GM23338 (cell line): ENCODE data around the gene RNF17. TPM values are rescaled to one million over a fixed set of nuclear protein-coding genes. Genes with fewer than 3 reads are reported as not detected.

Source experiments
- ATAC-seq: fragments of 200-7000 bp; cut with Tn5 transposase; 3 replicates; pipeline ENCODE4 v1.9.1; 2020
- DNase-seq: peaks from one replicate; pipeline ENCODE4 v3.0.0-alpha.2; 2015; ENCODE audit warnings: low spot score
- H2AFZ ChIP-seq: fragments of 200-600 bp; sonication (generic); 2 replicates; pipeline ENCODE4 v1.8.0; 2016; ENCODE audit warnings: antibody characterized with exemption, mild to moderate bottlenecking, moderate library complexity
- H3F3A ChIP-seq: fragments of 200-600 bp; sonication (generic); replicated peaks from 2 replicates; pipeline ENCODE4 v1.8.0; 2017; ENCODE audit warnings: antibody characterized with exemption, mixed run types, low read depth
- H3K27ac ChIP-seq: fragments of 200-600 bp; sonication (generic); 2 replicates; pipeline ENCODE4 v1.6.1; 2016; ENCODE audit warnings: low read depth
- H3K27me3 ChIP-seq: fragments of 200-600 bp; sonication (generic); 2 replicates; pipeline ENCODE4 v1.8.0; 2016; ENCODE audit warnings: mild to moderate bottlenecking, mixed run types, moderate library complexity; ENCODE audit not compliant: insufficient read depth
- H3K36me3 ChIP-seq: fragments of 200-600 bp; sonication (generic); 2 replicates; pipeline ENCODE4 v1.8.0; 2016; ENCODE audit warnings: mild to moderate bottlenecking; ENCODE audit not compliant: insufficient read depth
- H3K4me1 ChIP-seq: fragments of 200-600 bp; sonication (generic); 2 replicates; pipeline ENCODE4 v1.8.0; 2016; ENCODE audit warnings: mild to moderate bottlenecking, moderate library complexity; ENCODE audit not compliant: insufficient read depth
- H3K4me2 ChIP-seq: fragments of 200-600 bp; sonication (generic); 2 replicates; pipeline ENCODE4 v1.7.1; 2017; ENCODE audit warnings: mixed run types
- H3K4me3 ChIP-seq: fragments of 200-600 bp; sonication (generic); 2 replicates; pipeline ENCODE4 v1.6.1; 2016; ENCODE audit warnings: mixed run types
- H3K79me2 ChIP-seq: fragments of 200-600 bp; sonication (generic); replicated peaks from 2 replicates; pipeline ENCODE4 v1.8.0; 2017; ENCODE audit warnings: mild to moderate bottlenecking; ENCODE audit not compliant: insufficient read depth
- H3K9me2 ChIP-seq: fragments of 200-600 bp; sonication (generic); 2 replicates; pipeline ENCODE4 v1.8.0; 2017; ENCODE audit not compliant: insufficient read depth
- H4K20me1 ChIP-seq: fragments of 200-600 bp; sonication (generic); replicated peaks from 2 replicates; pipeline ENCODE4 v1.8.0; 2017; ENCODE audit warnings: mild to moderate bottlenecking; ENCODE audit not compliant: insufficient read depth
- H3K27ac Mint-ChIP-seq: 2 replicates; pipeline ENCODE4 v1.8.0; 2020; ENCODE audit warnings: inconsistent platforms, mild to moderate bottlenecking, moderate library complexity, mixed read lengths
- H3K27me3 Mint-ChIP-seq: 3 replicates; pipeline ENCODE4 v1.8.0; 2022; ENCODE audit warnings: low read depth, mild to moderate bottlenecking, moderate library complexity, mixed read lengths, inconsistent platforms; ENCODE audit not compliant: insufficient read depth, poor library complexity
- H3K36me3 Mint-ChIP-seq: 3 replicates; pipeline ENCODE4 v1.8.0; 2021; ENCODE audit warnings: low read depth, mild to moderate bottlenecking, inconsistent platforms, moderate library complexity, mixed read lengths
- H3K4me1 Mint-ChIP-seq: 3 replicates; pipeline ENCODE4 v1.8.0; 2020; ENCODE audit warnings: mild to moderate bottlenecking, inconsistent platforms, mixed read lengths
- H3K4me3 Mint-ChIP-seq: 3 replicates; pipeline ENCODE4 v1.8.0; 2021; ENCODE audit warnings: moderate library complexity, mild to moderate bottlenecking, inconsistent platforms, mixed read lengths
- H3K9me3 Mint-ChIP-seq: 3 replicates; pipeline ENCODE4 v1.8.0; 2020; ENCODE audit warnings: moderate library complexity, mild to moderate bottlenecking, inconsistent platforms, mixed read lengths
- CREB1 ChIP-seq: fragments of 250-450 bp; sonication (Bioruptor Pico); IDR thresholded peaks from 2 replicates; pipeline ENCODE4 v1.5.0; 2020; ENCODE audit warnings: low read depth, mild to moderate bottlenecking, moderate library complexity
- CTCF ChIP-seq, 2 experiments: fragments of 200-600 bp in 1 of 2; sonication (generic) in 1 of 2; conservative IDR thresholded peaks; 2 replicates each; pipeline versions ENCODE4 v1.5.1 to v1.6.1; 2016 to 2017; ENCODE audit warnings: antibody characterized with exemption in 2 of 2, low read depth in 2 of 2, mild to moderate bottlenecking in 2 of 2, moderate library complexity in 1 of 2
- ETS1 ChIP-seq: IDR thresholded peaks from 2 replicates; pipeline ENCODE4 v1.6.1; 2016; ENCODE audit warnings: antibody characterized with exemption
- EZH2 ChIP-seq: fragments of 200-600 bp; sonication (generic); IDR thresholded peaks from one replicate; pipeline ENCODE4 v1.8.0; 2017; ENCODE audit warnings: antibody characterized with exemption, mild to moderate bottlenecking, low read depth; ENCODE audit not compliant: unreplicated experiment
- EZH2phosphoT487 ChIP-seq: fragments of 200-600 bp; sonication (generic); IDR thresholded peaks from one replicate; pipeline ENCODE4 v1.8.1; 2018; ENCODE audit warnings: antibody characterized with exemption; ENCODE audit not compliant: unreplicated experiment
- JUNB ChIP-seq: IDR thresholded peaks from one replicate; pipeline ENCODE4 v1.6.1; 2016; ENCODE audit warnings: antibody characterized with exemption; ENCODE audit not compliant: unreplicated experiment
- NANOG ChIP-seq: IDR thresholded peaks from 2 replicates; pipeline ENCODE4 v1.6.1; 2016; ENCODE audit warnings: antibody characterized with exemption, borderline replicate concordance
- POLR2AphosphoS5 ChIP-seq: IDR thresholded peaks from 2 replicates; pipeline ENCODE4 v1.6.1; 2016; ENCODE audit warnings: antibody characterized with exemption, low read depth
- REST ChIP-seq: IDR thresholded peaks from one replicate; pipeline ENCODE4 v1.6.1; 2018; ENCODE audit warnings: antibody characterized with exemption; ENCODE audit not compliant: unreplicated experiment
- STAT1 ChIP-seq: IDR thresholded peaks from one replicate; pipeline ENCODE4 v1.6.1; 2016; ENCODE audit warnings: antibody characterized with exemption; ENCODE audit not compliant: unreplicated experiment
- ZNF114 ChIP-seq: fragments of 250-450 bp; sonication (Bioruptor Pico); IDR thresholded peaks from 2 replicates; pipeline ENCODE4 v1.5.0; 2020; ENCODE audit warnings: mild to moderate bottlenecking, moderate library complexity
- ZNF331 ChIP-seq: fragments of 250-450 bp; sonication (Bioruptor Pico); IDR thresholded peaks from 2 replicates; pipeline ENCODE4 v1.5.0; 2020; ENCODE audit warnings: low read depth, mild to moderate bottlenecking, moderate library complexity
- ZNF462 ChIP-seq: fragments of 250-450 bp; sonication (Bioruptor Pico); IDR thresholded peaks from 2 replicates; pipeline ENCODE4 v1.5.0; 2020; ENCODE audit warnings: mild to moderate bottlenecking, moderate library complexity
- polyA plus RNA-seq: library from polyadenylated mRNA; unstranded; fragments of >200 nt; fragmentation: Nextera tagmentation; extraction: Ambion mirVana; gene quantifications from 2 replicates; pipeline ENCODE4 v1.2.1, GENCODE V29; 2016
- total RNA-seq: library from RNA; depleted of rRNA; stranded (reverse); fragments of >200 nt; shearing (Covaris generic); gene quantifications from 2 replicates; pipeline ENCODE4 v1.2.3, GENCODE V29; 2014

Gene RNF17
- total and polyA plus RNA-seq, 2 experiments from 2014 or later: 0.16 TPM; not detected in 1

- Histone ChIP-seq H4K20me1 (no peaks in the 10 kb centered on the region), H3K27ac (no peak overlapping the region), H2AFZ (no peak overlapping the region), H3K79me2 (no peaks in the 10 kb centered on the region), H3K4me2 (no peak overlapping the region), H3K9me2 (0 out of 2 replicates have a peak, but pooled peaks cover 5% of the 10 kb centered on the region), H3K4me3 (no peak overlapping the region), H3K4me1 (peaks cover 28% of the 10 kb centered on the region), H3K36me3 (no peaks in the 10 kb centered on the region; the same call in 1 of the 2 replicates), H3K27me3 (no peaks in the 10 kb centered on the region), H3F3A (no peaks in the 10 kb centered on the region)
- no peak overlapping the region for H3K4me3 Mint-ChIP-seq
- DNase-seq (no peak), ATAC-seq (no peak; the same call in 2 of the 3 replicates)
- H3K4me1 Mint-ChIP-seq: peaks cover 17% of the 10 kb centered on the region; the same call in 2 of the 3 replicates
- no peak overlapping the region; the same call in 1 of the 2 replicates for H3K27ac Mint-ChIP-seq
- TF ChIP-seq JUNB (no peak), STAT1 (no peak), POLR2AphosphoS5 (no peak), CTCF (conservative IDR thresholded peaks at IDR 0.05; ENCODE audit: low read depth in 2 of 2) (no peak), REST (no peak), EZH2phosphoT487 (no peak), NANOG (no peak), ZNF114 (CRISPR knock-in tag) (no peak), ETS1 (no peak), ZNF331 (CRISPR knock-in tag) (no peak), ZNF462 (CRISPR knock-in tag) (no peak), CREB1 (no peak), EZH2 (no peak)
- H3K9me3 Mint-ChIP-seq: no peaks in the 10 kb centered on the region
- peaks cover 2% of the 10 kb centered on the region for H3K27me3 Mint-ChIP-seq
- H3K36me3 Mint-ChIP-seq: no peaks in the 10 kb centered on the region
Measured at GRCh38 chr13:24878340-24878739, 114.4 kb downstream of the RNF17 start.
